Tibial nerve (tissue), 3 donors: ENCODE data around the gene LTB4R.
A peak's percentile ranks its signal among the peaks of the same experiment; 100 is the strongest.

Experiments
- POLR2A ChIP-seq, 2 donors: fragments of 450-650 bp; IDR thresholded peaks; one replicate each; pipeline ENCODE4 v1.6.1; 2017; ENCODE audit warnings: antibody characterized with exemption in 2 of 2, mild to moderate bottlenecking in 2 of 2, moderate library complexity in 2 of 2
- TF ChIP-seq, protein P1 (sequence below), 5 experiments: fragments of 200-600 bp in 3 of 5; fragments of 450-650 bp in 2 of 5; sonication (generic) in 3 of 5; IDR thresholded peaks; one replicate each; pipeline ENCODE4 v1.5.1; 2016 to 2019; ENCODE audit warnings: antibody characterized with exemption in 5 of 5, mild to moderate bottlenecking in 3 of 5, moderate library complexity in 2 of 5

DNA sequence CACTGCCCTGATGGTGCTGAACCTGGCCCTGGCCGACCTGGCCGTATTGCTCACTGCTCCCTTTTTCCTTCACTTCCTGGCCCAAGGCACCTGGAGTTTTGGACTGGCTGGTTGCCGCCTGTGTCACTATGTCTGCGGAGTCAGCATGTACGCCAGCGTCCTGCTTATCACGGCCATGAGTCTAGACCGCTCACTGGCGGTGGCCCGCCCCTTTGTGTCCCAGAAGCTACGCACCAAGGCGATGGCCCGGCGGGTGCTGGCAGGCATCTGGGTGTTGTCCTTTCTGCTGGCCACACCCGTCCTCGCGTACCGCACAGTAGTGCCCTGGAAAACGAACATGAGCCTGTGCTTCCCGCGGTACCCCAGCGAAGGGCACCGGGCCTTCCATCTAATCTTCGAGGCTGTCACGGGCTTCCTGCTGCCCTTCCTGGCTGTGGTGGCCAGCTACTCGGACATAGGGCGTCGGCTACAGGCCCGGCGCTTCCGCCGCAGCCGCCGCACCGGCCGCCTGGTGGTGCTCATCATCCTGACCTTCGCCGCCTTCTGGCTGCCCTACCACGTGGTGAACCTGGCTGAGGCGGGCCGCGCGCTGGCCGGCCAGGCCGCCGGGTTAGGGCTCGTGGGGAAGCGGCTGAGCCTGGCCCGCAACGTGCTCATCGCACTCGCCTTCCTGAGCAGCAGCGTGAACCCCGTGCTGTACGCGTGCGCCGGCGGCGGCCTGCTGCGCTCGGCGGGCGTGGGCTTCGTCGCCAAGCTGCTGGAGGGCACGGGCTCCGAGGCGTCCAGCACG, 4.7 kb downstream of the LTB4R start:
- TF ChIP-seq, protein P1, sequence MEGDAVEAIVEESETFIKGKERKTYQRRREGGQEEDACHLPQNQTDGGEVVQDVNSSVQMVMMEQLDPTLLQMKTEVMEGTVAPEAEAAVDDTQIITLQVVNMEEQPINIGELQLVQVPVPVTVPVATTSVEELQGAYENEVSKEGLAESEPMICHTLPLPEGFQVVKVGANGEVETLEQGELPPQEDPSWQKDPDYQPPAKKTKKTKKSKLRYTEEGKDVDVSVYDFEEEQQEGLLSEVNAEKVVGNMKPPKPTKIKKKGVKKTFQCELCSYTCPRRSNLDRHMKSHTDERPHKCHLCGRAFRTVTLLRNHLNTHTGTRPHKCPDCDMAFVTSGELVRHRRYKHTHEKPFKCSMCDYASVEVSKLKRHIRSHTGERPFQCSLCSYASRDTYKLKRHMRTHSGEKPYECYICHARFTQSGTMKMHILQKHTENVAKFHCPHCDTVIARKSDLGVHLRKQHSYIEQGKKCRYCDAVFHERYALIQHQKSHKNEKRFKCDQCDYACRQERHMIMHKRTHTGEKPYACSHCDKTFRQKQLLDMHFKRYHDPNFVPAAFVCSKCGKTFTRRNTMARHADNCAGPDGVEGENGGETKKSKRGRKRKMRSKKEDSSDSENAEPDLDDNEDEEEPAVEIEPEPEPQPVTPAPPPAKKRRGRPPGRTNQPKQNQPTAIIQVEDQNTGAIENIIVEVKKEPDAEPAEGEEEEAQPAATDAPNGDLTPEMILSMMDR (IDR thresholded peaks at IDR 0.05): peak in 3 of 5 experiments; percentile 6 to 44 (median 23)
- no peak for TF ChIP-seq POLR2A (IDR thresholded peaks at IDR 0.05)
